Keratinocyte (primary cell): ENCODE measurements around the gene MYPN. TPM values are rescaled to one million over a fixed set of nuclear protein-coding genes. Genes with fewer than 3 reads are reported as not detected.

Source experiments
- DNase-seq: peaks from one replicate; pipeline ENCODE4 v3.0.0-alpha.2; 2011; ENCODE audit warnings: low read depth, missing footprints, low spot score
- FAIRE-seq: peaks from 2 replicates; lab custom pipeline; 2011; peaks lifted over from hg19 to GRCh38; lab: Jason Lieb, UNC
- H2AFZ ChIP-seq: 2 replicates; pipeline ENCODE4 v1.6.0; 2012; ENCODE audit warnings: low read length, control low read depth, inconsistent platforms; ENCODE audit not compliant: control insufficient read depth
- H3K27ac ChIP-seq: 2 replicates; pipeline ENCODE4 v1.5.1; 2011; ENCODE audit warnings: low read length; ENCODE audit not compliant: control insufficient read depth, insufficient read depth
- H3K27me3 ChIP-seq: 3 replicates; pipeline ENCODE4 v1.6.0; 2011; ENCODE audit warnings: low read length; ENCODE audit not compliant: control insufficient read depth, insufficient read depth; ENCODE audit errors: extremely low read depth
- H3K36me3 ChIP-seq, 2 experiments: 2 replicates in 1 of 2; 3 replicates in 1 of 2; pipeline ENCODE4 v1.5.1; 2011; ENCODE audit warnings: low read length in 2 of 2, mild to moderate bottlenecking in 1 of 2; ENCODE audit not compliant: control insufficient read depth in 2 of 2, insufficient read depth in 2 of 2; ENCODE audit errors: extremely low read depth in 1 of 2
- H3K4me1 ChIP-seq: 3 replicates; pipeline ENCODE4 v1.5.1; 2011; ENCODE audit warnings: low read length; ENCODE audit not compliant: control insufficient read depth, insufficient read depth; ENCODE audit errors: extremely low read depth
- H3K4me2 ChIP-seq: 3 replicates; pipeline ENCODE4 v1.6.0; 2011; ENCODE audit warnings: low read depth, low read length; ENCODE audit not compliant: control insufficient read depth, insufficient read depth; ENCODE audit errors: extremely low read depth
- H3K4me3 ChIP-seq, 3 experiments: fragments of 200-600 bp in 1 of 3; sonication (generic) in 1 of 3; 2 replicates in 2 of 3; 3 replicates in 1 of 3; pipeline ENCODE4 v1.5.1; 2011 to 2016; ENCODE audit warnings: low read length in 3 of 3, mild to moderate bottlenecking in 3 of 3, control low read depth in 2 of 3, inconsistent platforms in 1 of 3, low read depth in 1 of 3, mixed read lengths in 1 of 3, mixed run types in 1 of 3, moderate library complexity in 1 of 3; ENCODE audit not compliant: control insufficient read depth in 2 of 3, insufficient read depth in 2 of 3; ENCODE audit errors: extremely low read depth in 1 of 3
- H3K79me2 ChIP-seq: 2 replicates; pipeline ENCODE4 v1.6.0; 2012; ENCODE audit warnings: low read length; ENCODE audit not compliant: control insufficient read depth, insufficient read depth
- H3K9ac ChIP-seq: 3 replicates; pipeline ENCODE4 v1.6.0; 2011; ENCODE audit warnings: low read length; ENCODE audit not compliant: control insufficient read depth, insufficient read depth; ENCODE audit errors: extremely low read depth
- H3K9me1 ChIP-seq: 3 replicates; pipeline ENCODE4 v1.6.0; 2011; ENCODE audit warnings: low read length; ENCODE audit not compliant: control insufficient read depth, insufficient read depth; ENCODE audit errors: extremely low read depth
- H3K9me3 ChIP-seq: 2 replicates; pipeline ENCODE4 v1.5.1; 2012; ENCODE audit warnings: low read depth, low read length; ENCODE audit not compliant: control insufficient read depth
- H4K20me1 ChIP-seq: 3 replicates; pipeline ENCODE4 v1.6.0; 2011; ENCODE audit warnings: low read length; ENCODE audit not compliant: control insufficient read depth, insufficient read depth; ENCODE audit errors: extremely low read depth
- EZH2 ChIP-seq: IDR thresholded peaks from one replicate; pipeline ENCODE4 v1.6.1; 2012; ENCODE audit warnings: inconsistent platforms, mild to moderate bottlenecking, low read length, moderate library complexity
- dilution Hi-C: fragments of 300-500 bp; cut with MboI; formaldehyde crosslinking; loops from one replicate; pipeline ENCODE4 v1.7.0; 2020; ENCODE audit warnings: low sequenced_read_pairs; ENCODE audit not compliant: extremely low pct_ligation_motif_present
- polyA plus RNA-seq, 5 experiments: library from polyadenylated mRNA; depleted of rRNA in 3 of 5; stranded (reverse) in 3 of 5; stranded (forward) in 1 of 5; unstranded in 1 of 5; fragments of >200 nt; gene quantifications; 1 replicate in 1 of 5; 2 replicates in 3 of 5; 3 replicates in 1 of 5; pipeline versions ENCODE4 v1.2.1 to v1.2.3, GENCODE V29; 2011 to 2012; ENCODE audit warnings: missing spikeins in 2 of 5, low read depth in 1 of 5, low replicate concordance in 1 of 5
- TF ChIP-seq, protein P1 (sequence below), 3 experiments: IDR thresholded peaks in 1 of 3; conservative IDR thresholded peaks in 1 of 3; optimal IDR thresholded peaks in 1 of 3; 2 replicates in 2 of 3; 3 replicates in 1 of 3; pipeline versions ENCODE3 to v1.5.1; 2011; ENCODE audit warnings: low read length in 3 of 3, mild to moderate bottlenecking in 3 of 3, moderate library complexity in 2 of 3, control low read depth in 1 of 3, inconsistent platforms in 1 of 3; ENCODE audit not compliant: insufficient read depth in 2 of 3; ENCODE audit errors: extremely low read depth in 1 of 3

Gene MYPN
- polyA plus RNA-seq, 1 donor (not counting 4 experiments of a cell fraction or from before 2014, with no cell fraction given), result 0.42 TPM

DNA sequence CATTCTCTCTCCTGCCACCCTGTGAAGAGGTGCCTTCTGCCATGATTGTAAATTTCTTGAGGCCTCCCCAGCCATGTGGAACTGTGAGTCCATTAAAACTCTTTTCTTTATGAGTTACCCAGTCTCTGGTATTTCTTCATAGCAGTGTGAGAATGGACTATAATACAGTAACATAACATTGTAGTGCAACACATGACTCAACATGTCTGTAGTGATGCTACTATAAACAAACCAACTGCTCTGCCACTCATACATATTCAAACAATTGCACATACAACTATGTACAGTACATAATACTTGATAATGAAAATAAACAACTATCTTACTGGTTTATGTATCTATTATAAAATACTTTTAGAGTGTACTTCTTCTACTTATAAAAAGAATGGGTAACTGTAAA, 115.5 kb downstream of the MYPN start:
- Histone ChIP-seq H3K27me3 (no peaks in the 10 kb centered on the region), H3K9me1 (no peaks in the 10 kb centered on the region), H3K4me1 (no peaks in the 10 kb centered on the region), H3K79me2 (no peaks in the 10 kb centered on the region), H3K9me3 (no peaks in the 10 kb centered on the region), H3K9ac (no peak overlapping the region), H4K20me1 (no peaks in the 10 kb centered on the region), H3K36me3 (no peaks in the 10 kb centered on the region), H2AFZ (peak overlapping the region; percentile 28), H3K4me3 (no peak overlapping the region), H3K4me2 (no peak overlapping the region), H3K27ac (no peak overlapping the region)
- TF ChIP-seq, protein P1, sequence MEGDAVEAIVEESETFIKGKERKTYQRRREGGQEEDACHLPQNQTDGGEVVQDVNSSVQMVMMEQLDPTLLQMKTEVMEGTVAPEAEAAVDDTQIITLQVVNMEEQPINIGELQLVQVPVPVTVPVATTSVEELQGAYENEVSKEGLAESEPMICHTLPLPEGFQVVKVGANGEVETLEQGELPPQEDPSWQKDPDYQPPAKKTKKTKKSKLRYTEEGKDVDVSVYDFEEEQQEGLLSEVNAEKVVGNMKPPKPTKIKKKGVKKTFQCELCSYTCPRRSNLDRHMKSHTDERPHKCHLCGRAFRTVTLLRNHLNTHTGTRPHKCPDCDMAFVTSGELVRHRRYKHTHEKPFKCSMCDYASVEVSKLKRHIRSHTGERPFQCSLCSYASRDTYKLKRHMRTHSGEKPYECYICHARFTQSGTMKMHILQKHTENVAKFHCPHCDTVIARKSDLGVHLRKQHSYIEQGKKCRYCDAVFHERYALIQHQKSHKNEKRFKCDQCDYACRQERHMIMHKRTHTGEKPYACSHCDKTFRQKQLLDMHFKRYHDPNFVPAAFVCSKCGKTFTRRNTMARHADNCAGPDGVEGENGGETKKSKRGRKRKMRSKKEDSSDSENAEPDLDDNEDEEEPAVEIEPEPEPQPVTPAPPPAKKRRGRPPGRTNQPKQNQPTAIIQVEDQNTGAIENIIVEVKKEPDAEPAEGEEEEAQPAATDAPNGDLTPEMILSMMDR (optimal IDR thresholded peaks at IDR 0.05 in 1 of 3, IDR thresholded peaks at IDR 0.05 in 1 of 3, conservative IDR thresholded peaks at IDR 0.05 in 1 of 3; ENCODE audit: extremely low read depth in 1 of 3, insufficient read depth in 2 of 3, low read length in 3 of 3), result no peak
- no peak for TF ChIP-seq EZH2
- DNase-seq (no peak), FAIRE-seq (no peak)
- dilution Hi-C loops, result no loop called here

DNA sequence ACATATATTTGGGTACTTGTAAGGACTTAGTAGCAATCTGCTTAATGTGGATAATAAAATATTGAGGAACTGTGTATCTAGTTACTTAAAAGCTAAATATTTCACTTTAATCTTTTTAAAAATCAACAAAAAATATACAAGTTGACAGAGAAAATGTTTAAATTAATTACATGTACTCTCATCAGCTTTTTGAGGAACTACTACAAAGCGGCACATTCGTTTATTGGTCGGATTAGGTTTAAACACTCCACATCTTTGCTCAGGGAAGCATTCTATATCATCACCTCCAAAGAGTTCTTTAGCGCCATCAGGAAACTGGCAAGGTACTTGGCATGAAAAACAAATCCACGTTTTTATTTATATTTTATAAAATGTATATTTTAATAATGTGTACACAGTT, 121.0 kb downstream of the MYPN start:
- H3K9ac ChIP-seq, result no peak overlapping the region
- no peaks in the 10 kb centered on the region for H3K9me1 ChIP-seq
- dilution Hi-C loops, result no loop called here
- no peak for DNase-seq
- FAIRE-seq, result no peak
- H3K27me3 ChIP-seq, result no peaks in the 10 kb centered on the region
- no peak overlapping the region for H3K4me3 ChIP-seq
- H3K27ac ChIP-seq, result no peak overlapping the region
- no peak overlapping the region for H2AFZ ChIP-seq
- no peak overlapping the region for H3K4me2 ChIP-seq
- TF ChIP-seq, protein P1 (optimal IDR thresholded peaks at IDR 0.05 in 1 of 3, IDR thresholded peaks at IDR 0.05 in 1 of 3, conservative IDR thresholded peaks at IDR 0.05 in 1 of 3; ENCODE audit: extremely low read depth in 1 of 3, insufficient read depth in 2 of 3, low read length in 3 of 3), result no peak
- no peak for TF ChIP-seq EZH2
- H3K4me1 ChIP-seq, result peaks cover under 1% of the 10 kb centered on the region
- no peaks in the 10 kb centered on the region for H4K20me1 ChIP-seq
- H3K9me3 ChIP-seq, result no peaks in the 10 kb centered on the region
- H3K79me2 ChIP-seq, result no peaks in the 10 kb centered on the region
- H3K36me3 ChIP-seq, result no peaks in the 10 kb centered on the region
